GM23338 (cell line): Measurements from ENCODE around the gene CCDC92B.

Source experiments
- CTCF ChIP-seq, 2 experiments: fragments of 200-600 bp in 1 of 2; sonication (generic) in 1 of 2; conservative IDR thresholded peaks; 2 replicates each; pipeline versions ENCODE4 v1.5.1 to v1.6.1; 2016 to 2017; ENCODE audit warnings: antibody characterized with exemption in 2 of 2, low read depth in 2 of 2, mild to moderate bottlenecking in 2 of 2, moderate library complexity in 1 of 2
- EZH2 ChIP-seq: fragments of 200-600 bp; sonication (generic); IDR thresholded peaks from one replicate; pipeline ENCODE4 v1.8.0; 2017; ENCODE audit warnings: antibody characterized with exemption, mild to moderate bottlenecking, low read depth; ENCODE audit not compliant: unreplicated experiment
- EZH2phosphoT487 ChIP-seq: fragments of 200-600 bp; sonication (generic); IDR thresholded peaks from one replicate; pipeline ENCODE4 v1.8.1; 2018; ENCODE audit warnings: antibody characterized with exemption; ENCODE audit not compliant: unreplicated experiment
- JUNB ChIP-seq: IDR thresholded peaks from one replicate; pipeline ENCODE4 v1.6.1; 2016; ENCODE audit warnings: antibody characterized with exemption; ENCODE audit not compliant: unreplicated experiment
- NANOG ChIP-seq: IDR thresholded peaks from 2 replicates; pipeline ENCODE4 v1.6.1; 2016; ENCODE audit warnings: antibody characterized with exemption, borderline replicate concordance
- POLR2AphosphoS5 ChIP-seq: IDR thresholded peaks from 2 replicates; pipeline ENCODE4 v1.6.1; 2016; ENCODE audit warnings: antibody characterized with exemption, low read depth
- STAT1 ChIP-seq: IDR thresholded peaks from one replicate; pipeline ENCODE4 v1.6.1; 2016; ENCODE audit warnings: antibody characterized with exemption; ENCODE audit not compliant: unreplicated experiment

DNA sequence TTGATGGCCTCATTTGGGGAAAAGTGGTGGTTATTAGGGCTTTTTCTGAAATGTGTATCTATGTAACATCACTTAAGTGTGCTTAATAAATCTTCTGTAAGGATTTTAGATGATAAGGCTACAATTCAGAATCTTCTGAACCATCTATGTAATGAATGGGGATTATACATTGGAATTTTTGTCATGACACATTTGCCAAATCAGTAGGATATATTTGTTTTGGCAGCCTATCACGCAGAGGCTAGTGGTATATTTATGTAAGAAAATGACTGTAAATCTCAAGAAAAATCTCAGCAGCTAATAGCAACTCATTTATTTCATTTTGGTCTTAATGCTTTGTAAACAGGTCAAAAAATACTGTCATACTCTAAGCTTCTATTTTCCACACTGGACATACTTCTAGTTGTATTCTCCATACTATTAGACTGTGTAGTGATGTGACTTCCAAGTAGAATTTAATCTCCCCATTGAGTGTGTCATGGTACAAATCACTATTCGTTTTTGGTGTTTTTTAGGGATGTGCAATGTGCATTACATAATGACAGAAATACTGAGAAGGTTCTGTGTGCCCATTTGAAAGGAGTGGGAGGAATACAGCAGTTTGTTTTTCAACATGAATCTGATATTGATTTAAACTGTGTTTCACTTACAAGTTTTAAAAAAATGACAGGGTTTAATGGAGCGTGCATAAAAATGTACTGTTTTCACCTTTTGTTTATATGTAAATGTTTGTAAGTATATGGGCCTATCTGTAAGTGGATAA, 67.1 kb downstream of the CCDC92B start:
- no peak for TF ChIP-seq CTCF (conservative IDR thresholded peaks at IDR 0.05; ENCODE audit: low read depth in 2 of 2)
- TF ChIP-seq JUNB: no peak
- no peak for TF ChIP-seq EZH2
- TF ChIP-seq EZH2phosphoT487: no peak
- no peak for TF ChIP-seq POLR2AphosphoS5
- no peak for TF ChIP-seq STAT1
- no peak for TF ChIP-seq NANOG
